ENCODE measurements around the gene MCTP2.

The MCTP2 gene

DNA sequence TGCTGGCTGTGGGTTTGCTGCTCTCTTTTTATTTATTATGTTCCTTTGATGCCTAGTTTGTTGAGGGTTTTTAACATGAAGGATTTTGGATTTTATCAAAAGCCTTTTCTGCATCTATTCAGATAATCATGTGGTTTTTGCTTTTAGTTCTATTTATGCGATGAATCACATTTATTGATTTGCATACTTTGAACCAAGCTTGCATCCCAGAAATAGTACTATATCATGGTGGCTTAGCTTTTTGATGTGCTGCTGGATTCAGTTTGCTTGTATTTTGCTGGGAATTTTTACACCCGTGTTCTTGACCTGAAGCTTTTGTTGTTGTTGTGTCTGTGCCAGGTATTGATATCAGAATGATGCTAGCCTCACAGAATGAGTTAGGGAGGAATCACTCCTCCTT lies 48.4 kb downstream of the MCTP2 start:
- DNase-seq (ENCODE audit: low read depth), result no peak
- no peak overlapping the region for H3K4me3 ChIP-seq (ENCODE audit: low read depth, low read length)
- TF ChIP-seq, protein P1, sequence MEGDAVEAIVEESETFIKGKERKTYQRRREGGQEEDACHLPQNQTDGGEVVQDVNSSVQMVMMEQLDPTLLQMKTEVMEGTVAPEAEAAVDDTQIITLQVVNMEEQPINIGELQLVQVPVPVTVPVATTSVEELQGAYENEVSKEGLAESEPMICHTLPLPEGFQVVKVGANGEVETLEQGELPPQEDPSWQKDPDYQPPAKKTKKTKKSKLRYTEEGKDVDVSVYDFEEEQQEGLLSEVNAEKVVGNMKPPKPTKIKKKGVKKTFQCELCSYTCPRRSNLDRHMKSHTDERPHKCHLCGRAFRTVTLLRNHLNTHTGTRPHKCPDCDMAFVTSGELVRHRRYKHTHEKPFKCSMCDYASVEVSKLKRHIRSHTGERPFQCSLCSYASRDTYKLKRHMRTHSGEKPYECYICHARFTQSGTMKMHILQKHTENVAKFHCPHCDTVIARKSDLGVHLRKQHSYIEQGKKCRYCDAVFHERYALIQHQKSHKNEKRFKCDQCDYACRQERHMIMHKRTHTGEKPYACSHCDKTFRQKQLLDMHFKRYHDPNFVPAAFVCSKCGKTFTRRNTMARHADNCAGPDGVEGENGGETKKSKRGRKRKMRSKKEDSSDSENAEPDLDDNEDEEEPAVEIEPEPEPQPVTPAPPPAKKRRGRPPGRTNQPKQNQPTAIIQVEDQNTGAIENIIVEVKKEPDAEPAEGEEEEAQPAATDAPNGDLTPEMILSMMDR (IDR thresholded peaks at IDR 0.05; ENCODE audit: insufficient read depth, low read depth, low read length, missing control alignments), result no peak

DNA sequence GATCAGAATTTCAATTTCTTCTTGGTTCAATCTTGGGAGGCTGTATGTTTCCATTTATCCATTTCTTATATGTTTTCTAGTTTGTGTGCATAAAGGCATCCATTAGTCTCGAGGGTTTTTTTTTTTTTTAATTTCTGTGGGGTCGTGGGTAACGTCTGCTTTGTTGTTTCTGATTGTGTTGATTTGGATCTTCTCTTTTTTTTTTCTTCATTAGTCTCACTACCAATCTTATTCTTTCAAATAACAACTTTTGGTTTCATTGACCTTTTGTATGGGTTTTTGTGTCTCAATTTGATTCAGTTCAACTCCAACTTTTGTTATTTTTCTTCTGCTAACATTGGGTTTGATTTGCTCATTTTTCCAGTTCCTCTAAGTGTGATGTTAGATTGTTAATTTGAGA lies 48.9 kb downstream of the MCTP2 start:
- no peak for DNase-seq (ENCODE audit: low read depth)
- no peak overlapping the region for H3K4me3 ChIP-seq (ENCODE audit: low read depth, low read length)
- TF ChIP-seq, protein P1 (IDR thresholded peaks at IDR 0.05; ENCODE audit: insufficient read depth, low read depth, low read length, missing control alignments), result no peak

DNA sequence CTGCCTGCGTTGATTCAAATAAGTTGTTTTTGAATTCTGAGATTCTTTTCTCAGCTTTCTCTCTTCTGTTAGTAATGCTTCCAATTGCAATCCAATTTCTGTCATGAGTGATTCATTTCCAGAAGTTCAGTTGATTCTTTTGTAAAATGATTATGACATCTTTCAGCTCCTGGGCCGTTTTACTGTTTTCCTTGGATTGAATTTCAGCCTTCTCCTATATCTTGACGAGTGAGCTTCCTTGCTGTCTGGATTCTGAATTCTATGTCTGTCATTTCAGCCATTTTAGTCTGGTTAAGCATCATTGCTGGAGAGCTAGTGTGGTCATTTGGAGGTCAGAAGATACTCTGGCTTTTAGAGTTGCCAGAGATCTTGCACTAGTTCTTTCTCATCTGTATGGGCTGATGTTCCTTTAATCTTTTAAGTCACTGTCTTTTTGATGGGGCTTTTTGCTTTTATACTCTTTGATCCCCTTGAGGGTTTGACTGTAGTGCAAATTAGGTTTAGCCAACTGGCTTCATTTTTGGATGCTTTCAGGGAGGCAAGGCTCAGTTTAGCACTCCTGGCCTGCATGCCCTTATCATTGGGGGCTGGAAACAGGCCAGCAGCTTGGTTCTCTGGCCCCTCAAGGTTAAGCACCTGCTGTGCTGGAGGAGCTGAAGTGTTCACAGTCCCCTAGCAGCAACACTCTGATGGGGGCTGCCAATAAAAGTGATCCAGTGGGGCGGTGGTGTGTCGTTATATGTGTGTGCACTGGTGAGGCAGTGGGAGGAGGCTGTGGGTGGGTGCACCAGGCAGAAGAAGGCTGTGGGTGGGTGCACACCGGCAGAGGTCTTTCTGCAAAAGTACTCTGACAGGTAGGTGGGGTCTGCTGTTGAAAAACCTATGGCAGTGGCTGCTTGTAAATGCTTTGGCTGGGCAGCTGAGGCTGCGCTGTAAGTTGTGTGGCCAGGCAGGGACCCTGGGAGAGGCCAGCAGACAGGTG lies 51.2 kb downstream of the MCTP2 start:
- DNase-seq (ENCODE audit: low read depth), result no peak
- TF ChIP-seq, protein P1 (IDR thresholded peaks at IDR 0.05; ENCODE audit: insufficient read depth, low read depth, low read length, missing control alignments), result no peak
- no peak overlapping the region for H3K4me3 ChIP-seq (ENCODE audit: low read depth, low read length)

DNA sequence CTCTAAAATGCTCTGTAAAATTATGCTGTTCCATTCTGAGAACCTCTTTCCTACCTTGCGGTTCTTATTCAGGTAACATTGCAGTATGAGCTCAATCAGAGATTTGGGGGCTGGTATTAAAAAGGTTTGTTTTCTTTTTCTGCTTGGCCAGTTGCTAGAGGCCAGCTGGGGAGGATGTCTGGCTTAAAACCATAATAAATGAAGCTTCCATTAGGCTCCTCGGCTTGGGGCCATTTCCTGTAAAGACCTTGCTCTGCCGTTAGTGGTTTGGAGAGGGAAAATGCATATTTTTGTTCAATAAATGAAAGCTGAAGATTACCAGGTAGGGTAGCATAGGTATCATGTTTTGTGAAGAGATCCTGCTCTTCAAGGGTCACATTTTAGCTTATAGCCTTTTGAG lies 55.2 kb downstream of the MCTP2 start:
- no peak overlapping the region for H3K4me3 ChIP-seq (ENCODE audit: low read depth, low read length)
- TF ChIP-seq, protein P1 (IDR thresholded peaks at IDR 0.05; ENCODE audit: insufficient read depth, low read depth, low read length, missing control alignments), result no peak
- no peak for DNase-seq (ENCODE audit: low read depth)

DNA sequence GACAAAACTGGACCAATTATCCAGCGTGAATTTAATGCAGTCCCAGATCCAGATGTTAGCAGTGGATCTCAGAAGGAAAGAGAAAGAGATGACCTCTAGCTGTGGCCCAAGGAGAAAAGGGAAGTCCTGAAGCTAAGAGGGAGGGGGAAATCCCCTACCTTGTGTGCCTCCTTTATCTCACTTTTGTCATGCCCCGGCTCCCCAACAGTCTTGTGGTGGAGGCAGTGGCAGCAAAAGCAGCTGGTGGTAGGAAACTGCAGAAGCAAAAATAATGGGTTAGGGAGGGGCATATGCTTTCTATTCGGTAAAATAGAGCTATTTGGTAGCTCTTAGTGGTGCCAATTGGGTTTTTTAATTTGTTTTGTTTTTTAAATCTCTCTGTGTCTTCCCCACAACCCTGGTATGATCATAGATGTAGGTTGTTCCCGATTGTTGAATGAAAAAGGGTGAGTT lies 56.5 kb downstream of the MCTP2 start:
- DNase-seq (ENCODE audit: low read depth), result peak; percentile 60
- H3K4me3 ChIP-seq (ENCODE audit: low read depth, low read length), result no peak overlapping the region
- TF ChIP-seq, protein P1 (IDR thresholded peaks at IDR 0.05; ENCODE audit: insufficient read depth, low read depth, low read length, missing control alignments), result no peak

DNA sequence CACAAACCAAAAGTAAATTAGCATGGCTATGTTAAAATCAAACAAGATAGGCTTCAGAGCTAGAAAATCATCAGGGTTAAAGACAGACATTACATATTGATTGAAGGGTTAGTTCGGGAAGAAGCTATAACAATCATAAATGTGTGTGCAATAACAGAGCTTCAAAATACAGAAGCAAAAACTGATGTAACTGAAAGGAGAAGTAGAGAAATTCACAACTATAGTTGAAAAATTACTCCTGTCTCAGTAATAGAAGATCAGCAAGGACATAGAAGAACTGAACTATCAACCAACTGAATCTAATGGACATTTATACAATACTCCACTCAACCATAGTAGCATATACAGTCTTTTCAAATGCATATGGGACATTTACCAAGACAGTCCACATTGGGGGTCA lies 59.4 kb downstream of the MCTP2 start:
- no peak overlapping the region for H3K4me3 ChIP-seq (ENCODE audit: low read depth, low read length)
- TF ChIP-seq, protein P1 (IDR thresholded peaks at IDR 0.05; ENCODE audit: insufficient read depth, low read depth, low read length, missing control alignments), result no peak
- DNase-seq (ENCODE audit: low read depth), result no peak

Data from GM12865 (cell line).